HG02852 (cell line): ENCODE data around the gene TNFAIP8L1.
"Not testable (repeated sequence)": the region's sequence is repeated elsewhere in the genome, so short reads cannot be mapped to it uniquely, and the experiment has no call there.

Experiments
- ATAC-seq: cut with Tn5 transposase; IDR thresholded peaks from one replicate; pipeline ENCODE4 v1.9.1; 2021; ENCODE audit warnings: mild to moderate bottlenecking, moderate library complexity; ENCODE audit not compliant: unreplicated experiment

The TNFAIP8L1 gene

GRCh38 chr19:4675346-4675745 is 36.0 kb downstream of the TNFAIP8L1 start:
- no peak for ATAC-seq

GRCh38 chr19:4676955-4677731 is 37.8 kb downstream of the TNFAIP8L1 start:
- ATAC-seq = no peak

GRCh38 chr19:4678881-4679790 is 39.8 kb downstream of the TNFAIP8L1 start:
- ATAC-seq = no peak

DNA sequence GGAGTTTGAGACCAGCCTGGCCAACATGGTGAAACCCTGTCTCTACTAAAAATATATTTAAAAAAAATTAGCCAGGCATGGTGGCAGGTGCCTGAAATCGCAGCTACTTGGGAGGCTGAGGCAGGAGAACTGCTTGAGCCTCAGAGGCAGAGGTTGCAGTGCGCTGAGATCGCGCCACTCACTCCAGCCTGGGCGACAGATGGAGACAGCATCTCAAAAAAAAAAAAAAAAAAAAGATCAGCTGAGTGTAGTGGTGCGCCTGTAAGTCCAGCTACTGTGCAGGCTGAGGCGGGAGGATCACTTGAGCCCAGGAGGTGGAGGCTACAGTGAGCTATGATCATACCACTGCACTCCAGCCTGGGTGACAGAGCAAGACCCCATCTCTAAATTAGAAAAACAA is 40.7 kb downstream of the TNFAIP8L1 start:
- not testable (repeated sequence) for ATAC-seq

- no peak for ATAC-seq
Observed at GRCh38 chr19:4682417-4683200, 43.3 kb downstream of the TNFAIP8L1 start.

DNA sequence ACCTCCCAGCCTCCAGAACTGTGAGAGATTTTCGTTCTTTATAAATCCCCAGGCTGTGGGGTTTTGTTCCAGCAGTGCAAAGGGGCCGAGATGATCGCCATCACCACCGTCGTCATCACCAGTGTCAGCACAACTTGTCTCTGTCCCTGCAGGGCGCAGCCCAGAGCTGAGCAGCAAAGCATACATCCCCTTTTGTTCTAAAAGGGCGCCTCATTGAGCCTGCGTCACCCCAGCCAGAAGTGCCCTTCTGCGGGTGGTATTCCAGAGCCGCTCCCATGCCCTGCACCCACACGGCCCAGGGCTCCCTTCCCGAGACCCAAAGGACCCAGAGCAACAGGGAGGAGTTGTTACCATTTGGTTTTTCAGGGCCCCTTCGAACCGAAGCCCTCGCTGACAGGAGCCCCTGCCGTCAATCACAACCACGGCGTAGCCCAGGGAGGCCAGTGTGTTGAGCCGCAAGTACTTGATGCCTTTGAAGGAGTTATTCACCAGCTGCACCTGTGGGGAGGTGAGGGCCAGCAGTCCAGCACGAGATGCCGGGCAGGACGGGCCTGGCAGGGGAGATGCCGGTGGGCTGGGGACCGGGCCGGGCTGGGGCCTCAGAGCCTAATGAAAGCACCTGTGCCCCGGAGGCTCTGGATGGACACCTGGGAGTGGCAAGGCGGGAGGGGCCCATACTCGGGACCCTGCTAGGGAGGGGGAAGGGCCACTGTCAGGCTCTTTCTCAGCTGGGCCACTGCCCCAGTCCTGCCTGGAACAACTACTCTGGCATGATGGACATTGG is 45.2 kb downstream of the TNFAIP8L1 start:
- ATAC-seq = no peak

DNA sequence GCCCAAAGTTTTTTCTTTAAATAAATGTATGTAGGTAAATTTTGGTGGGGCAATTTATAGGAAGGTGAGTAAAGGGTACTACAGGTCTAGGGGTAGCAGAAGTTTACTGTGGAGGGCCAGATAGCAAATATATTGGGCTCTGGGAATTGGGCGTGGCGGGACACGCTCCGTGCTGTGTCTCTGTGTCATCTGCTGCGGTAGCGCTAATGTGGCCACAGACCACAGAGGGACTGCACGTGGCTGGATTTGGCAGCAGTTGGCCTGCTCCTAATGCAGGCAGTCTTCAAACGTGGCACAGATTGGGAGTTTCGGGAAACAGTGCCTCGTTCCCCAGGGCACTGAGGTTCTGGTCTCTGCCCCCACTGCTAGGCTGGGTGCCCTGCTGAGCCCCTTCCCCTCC is 47.4 kb downstream of the TNFAIP8L1 start:
- ATAC-seq = no peak

DNA sequence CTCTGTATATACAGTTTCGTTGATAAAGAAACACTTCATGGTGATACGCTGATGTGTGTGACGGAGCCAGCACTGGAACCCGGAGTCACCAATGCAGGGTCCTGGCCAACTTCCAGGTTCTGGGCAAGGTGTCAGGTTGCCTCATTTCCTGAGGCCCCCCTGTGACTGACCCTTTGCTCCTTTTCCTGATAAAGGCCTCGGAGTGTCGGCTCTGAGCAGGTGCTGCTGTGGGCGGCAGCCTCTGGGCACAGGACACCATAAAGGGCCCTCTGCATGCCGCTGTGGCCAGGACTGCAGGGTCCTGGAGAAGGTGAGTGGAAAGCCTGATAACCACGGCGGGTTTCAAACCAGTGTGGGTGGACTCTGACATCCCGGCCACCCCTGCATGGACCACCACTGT is 48.1 kb downstream of the TNFAIP8L1 start:
- ATAC-seq = no peak

- no peak for ATAC-seq
Observed at GRCh38 chr19:4688587-4688986, 49.3 kb downstream of the TNFAIP8L1 start.

GRCh38 chr19:4689403-4689802 is 50.1 kb downstream of the TNFAIP8L1 start:
- ATAC-seq = no peak

- no peak for ATAC-seq
Observed at GRCh38 chr19:4690361-4690760, 51.0 kb downstream of the TNFAIP8L1 start.

GRCh38 chr19:4691373-4691772 is 52.1 kb downstream of the TNFAIP8L1 start:
- no peak for ATAC-seq

- no peak for ATAC-seq
Observed at GRCh38 chr19:4692251-4693077, 53.1 kb downstream of the TNFAIP8L1 start.

DNA sequence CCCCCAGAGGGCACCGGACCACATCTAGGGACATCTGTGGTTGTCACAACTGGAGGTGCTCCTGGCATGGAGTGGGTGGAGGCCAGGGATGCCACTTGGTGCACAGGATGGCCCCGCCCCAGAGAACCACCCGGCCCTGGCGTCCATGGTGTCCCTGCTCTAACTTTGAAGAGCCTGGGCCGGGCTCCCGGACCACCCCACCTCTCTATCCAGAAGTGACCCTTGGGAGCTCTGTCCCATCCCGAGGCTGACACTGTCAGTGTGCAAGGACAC is 53.7 kb downstream of the TNFAIP8L1 start:
- no peak for ATAC-seq

- ATAC-seq = no peak
Observed at GRCh38 chr19:4693471-4694121, 54.3 kb downstream of the TNFAIP8L1 start.

- no peak for ATAC-seq
Observed at GRCh38 chr19:4694211-4694987, 55.1 kb downstream of the TNFAIP8L1 start.

- no peak for ATAC-seq
Observed at GRCh38 chr19:4695224-4695731, 56.0 kb downstream of the TNFAIP8L1 start.

GRCh38 chr19:4697304-4697703 is 58.0 kb downstream of the TNFAIP8L1 start:
- no peak for ATAC-seq
